NOMO-1 treated with DMSO at 0.1 percent for 48 hours (cell line): ENCODE measurements around the gene CSH1.
A peak's percentile ranks its signal among the peaks of the same experiment; 100 is the strongest.
"Not testable (repeated sequence)": the region's sequence is repeated elsewhere in the genome, so short reads cannot be mapped to it uniquely, and the experiment has no call there.

Source experiments
- DNase-seq: peaks from one replicate; lab custom pipeline; 2025; ENCODE audit not compliant: unreplicated experiment; lab: John Stamatoyannopoulos, UW

The CSH1 gene

DNA sequence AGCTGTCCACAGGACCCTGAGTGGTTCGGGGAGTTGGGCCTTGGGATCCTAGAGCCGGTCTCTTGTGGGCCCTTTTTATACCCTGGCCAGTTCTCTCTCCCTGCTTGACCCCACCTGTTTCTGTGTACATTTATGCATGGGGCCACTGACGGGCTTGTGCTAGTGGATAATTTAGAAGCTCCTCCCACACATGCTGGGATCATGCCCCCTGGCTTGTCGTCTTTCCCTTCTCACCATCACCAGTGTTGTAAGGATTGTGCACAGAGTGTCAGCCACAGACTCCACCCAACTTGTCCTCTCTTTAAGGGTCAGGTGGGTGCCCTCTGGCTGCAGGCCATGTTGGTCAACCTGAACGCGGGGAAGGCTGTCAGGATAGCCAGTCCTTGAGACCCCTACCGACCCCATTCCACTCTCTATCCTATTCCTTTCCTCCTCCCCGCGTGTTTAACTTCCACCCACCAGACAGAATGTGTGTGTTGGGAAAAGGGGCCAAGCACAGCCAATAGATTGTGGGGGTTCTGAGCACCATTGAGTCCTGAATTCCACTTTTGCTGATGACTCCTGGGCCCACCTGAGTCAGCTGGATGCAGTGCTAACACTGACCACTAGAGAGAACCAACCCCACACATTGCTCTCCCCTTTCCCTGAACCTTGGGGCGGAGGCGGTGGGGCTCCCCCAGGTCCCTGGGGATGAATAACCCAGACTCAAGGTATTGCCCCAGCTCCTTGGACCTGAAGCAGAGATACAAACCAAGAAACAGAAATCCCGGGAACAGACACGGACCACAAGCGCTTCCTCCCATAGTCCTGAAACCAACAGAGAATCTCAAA, at the start of gene CSH1:
Gene CSH1 (minus strand): TSS at position 51 of the 831 bp plus-strand sequence. CDS start 63 bp downstream, outside the sequence.
- DNase-seq: not testable (repeated sequence)

DNA sequence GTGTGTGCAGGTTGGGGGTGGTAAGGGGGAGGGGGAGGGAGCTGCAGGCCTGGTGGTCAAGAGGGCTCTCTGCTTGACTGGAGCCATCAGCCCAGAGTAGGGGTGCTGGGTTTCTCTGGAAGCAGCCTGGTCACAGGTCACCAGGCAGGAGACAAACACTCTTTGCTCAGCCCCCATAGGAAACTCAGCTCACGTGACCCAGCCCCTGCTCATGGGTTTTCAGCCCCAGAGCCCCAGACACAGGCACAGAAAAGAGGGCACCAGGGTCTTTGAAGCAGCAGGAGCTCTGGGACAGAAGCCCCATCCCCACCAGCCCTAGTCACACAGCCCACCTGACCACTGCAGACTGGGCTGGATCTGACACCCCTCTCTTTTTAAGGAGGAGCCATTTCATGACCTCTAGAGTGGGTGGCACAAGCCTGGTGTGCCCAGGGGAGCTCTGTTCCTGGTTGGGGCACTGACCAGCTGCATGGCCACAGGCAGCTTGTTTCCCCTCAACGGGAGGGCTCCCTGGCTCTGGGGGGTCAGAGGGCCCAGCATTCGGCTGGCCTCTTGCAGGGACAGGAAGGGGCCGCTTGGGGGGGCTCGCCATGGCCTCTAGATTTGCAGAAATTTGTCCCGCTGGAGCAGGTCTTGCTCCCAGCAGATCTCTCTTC, 49.5 kb upstream of the CSH1 start:
- DNase-seq: no peak

DNA sequence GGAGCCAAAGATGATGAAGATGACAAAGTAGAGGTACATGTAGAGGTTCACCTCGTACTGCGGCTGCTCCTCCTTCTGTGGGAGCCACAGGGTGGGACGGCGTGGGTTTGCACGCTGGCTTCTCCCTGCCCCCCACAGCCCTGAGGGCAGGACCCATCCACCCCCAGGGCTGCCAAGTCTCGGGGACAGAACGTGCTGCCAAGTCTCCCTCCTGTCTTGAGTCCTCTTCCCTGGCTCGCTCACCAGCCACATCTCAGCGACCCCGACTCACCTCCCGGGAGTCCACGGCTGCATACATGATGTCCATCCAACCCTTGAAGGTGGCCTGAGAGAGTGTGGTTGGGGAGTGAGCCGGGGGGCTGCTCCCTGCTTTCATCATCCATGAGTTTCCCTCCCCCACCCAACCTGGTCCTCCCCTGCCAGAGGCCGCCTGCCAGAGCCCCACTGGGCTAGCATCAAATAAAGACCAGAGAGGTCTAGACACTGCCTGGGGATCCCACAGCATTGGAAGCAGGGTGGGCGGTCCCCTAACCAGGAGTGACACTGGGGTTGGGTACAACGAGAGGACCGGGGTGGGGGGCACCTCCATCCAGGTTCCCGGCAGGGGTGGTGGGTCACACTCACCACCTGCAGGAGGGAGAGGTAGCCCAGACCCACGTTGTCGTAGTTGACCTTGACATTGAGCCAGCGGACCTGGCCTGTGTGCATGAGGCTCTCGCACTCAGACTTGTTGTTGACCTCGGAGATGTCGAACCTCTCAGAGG, 48.5 kb upstream of the CSH1 start:
- DNase-seq: no peak

DNA sequence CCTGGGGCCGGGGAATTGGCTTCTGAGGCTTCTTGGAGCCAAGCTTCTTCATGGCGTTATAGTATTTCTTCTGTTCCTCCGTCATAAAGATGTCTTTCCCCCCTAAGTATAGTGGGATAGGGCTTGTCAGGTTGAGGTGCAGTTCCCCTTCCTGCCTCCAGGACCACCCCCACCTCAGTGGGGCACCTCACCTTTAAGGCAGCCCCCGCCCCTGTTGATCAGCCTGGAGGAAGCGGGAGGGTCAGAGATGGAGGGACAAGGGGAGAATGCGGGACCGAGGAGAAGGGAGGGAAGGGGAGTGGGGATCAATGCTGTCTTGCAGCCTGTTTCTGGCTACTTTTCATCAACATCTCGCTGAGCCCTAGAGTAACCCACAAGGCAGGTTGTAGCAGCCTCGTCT, 47.4 kb upstream of the CSH1 start:
- DNase-seq: no peak

DNA sequence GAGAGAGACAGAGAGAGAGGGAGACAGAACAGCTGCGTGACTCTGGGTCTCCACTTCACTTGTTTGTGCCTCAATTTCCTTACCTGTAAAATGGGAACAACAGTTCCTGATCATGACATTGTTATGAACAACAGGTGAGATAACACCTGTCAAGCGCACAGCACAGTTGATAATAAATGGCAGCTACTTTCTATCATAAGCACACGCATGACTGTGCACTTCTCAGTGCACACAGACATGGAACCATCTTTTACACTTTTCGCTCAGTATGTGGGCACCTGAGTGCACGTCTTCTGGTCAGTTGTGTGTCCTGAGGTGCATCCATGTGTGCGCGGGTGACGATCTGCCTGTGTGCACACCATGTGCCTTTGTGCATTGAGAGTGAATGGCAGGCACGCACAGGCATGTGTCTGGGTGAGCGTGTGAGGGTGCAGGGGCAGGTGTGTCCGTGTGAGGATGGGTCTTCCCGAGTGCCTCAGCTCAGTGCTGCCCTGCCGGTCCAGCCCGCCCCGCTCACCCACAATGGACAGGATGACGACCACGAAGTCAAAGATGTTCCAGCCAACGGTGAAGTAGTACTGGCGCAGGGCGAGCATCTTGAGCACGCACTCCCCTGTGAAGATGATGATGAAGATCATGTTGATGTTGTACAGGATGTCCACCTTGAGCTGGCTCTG, 46.1 kb upstream of the CSH1 start:
- DNase-seq: no peak

DNA sequence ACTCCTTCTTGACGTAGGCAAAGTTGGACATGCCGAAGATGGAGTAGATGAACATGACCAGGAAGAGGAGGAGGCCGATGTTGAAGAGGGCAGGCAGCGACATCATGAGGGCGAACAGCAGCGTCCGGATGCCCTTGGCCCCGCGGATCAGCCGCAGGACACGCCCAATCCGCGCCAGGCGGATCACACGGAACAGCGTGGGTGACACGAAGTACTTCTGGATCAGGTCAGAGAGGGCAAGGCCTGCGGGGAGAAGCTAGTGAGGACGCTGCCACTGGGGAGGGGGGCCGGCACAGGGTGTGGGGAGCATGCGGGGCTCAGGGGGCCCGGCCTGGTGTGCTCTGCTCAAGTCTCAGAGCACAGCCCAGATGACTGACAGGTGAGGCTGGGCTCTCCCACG, 45.4 kb upstream of the CSH1 start:
- no peak for DNase-seq

DNA sequence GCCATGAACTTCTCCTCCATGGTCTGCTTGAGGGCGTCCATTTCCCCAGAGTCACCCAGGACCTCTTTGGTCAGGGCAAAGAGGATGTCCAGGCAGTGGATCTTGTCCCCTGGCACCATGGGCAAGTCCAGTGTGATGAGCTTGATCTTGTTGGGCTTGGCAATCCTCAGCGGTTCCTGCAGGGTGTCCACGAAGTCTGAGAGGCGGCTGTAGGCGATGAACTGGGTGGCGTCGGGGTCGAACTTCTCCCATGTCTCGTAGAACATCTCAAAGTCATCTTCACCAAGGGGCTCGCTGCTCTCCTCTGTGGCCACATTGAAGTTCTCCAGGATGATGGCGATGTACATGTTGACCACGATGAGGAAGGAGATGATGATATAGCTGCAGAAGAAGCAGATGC, 44.8 kb upstream of the CSH1 start:
- DNase-seq: no peak

DNA sequence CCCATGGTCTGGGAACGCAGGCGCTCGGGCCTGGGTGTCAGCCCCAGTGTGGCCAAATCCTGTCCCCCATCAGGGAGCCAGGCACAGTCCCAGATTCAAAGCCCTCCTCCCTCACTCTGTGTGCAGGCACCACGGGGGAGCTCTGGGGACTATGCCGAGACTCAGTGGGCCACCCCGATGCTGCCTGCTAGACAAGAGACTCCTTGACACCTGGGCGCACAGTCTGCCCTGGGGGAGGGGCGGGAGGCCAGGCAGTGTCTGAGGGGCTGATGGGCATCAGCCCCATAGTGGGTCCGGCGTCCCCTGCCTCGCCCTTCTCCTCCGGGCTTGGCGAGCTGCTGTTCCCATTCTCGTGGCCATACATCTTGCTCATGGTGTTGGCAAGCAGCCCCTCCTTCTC, 44.2 kb upstream of the CSH1 start:
- no peak for DNase-seq

DNA sequence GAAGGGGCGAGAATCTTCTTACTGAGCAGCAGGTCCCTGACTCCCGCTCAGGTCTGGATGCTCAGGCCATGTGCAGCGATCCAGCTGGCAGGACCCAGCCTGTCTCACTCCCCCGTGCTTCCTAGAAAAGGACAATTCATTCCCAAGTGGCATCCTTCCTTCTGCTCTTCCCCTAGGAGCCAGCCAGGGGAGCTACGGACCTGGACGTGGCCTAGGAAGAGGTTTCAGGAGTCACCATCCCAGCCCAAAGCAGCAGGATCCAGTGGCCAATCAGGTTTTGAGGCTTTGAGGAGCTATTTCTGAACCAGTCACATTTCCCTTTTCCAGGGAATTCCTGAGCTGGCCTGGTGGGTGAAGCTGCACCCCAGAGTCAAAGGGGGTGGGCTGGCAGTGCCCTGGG, 43.5 kb upstream of the CSH1 start:
- DNase-seq: no peak

DNA sequence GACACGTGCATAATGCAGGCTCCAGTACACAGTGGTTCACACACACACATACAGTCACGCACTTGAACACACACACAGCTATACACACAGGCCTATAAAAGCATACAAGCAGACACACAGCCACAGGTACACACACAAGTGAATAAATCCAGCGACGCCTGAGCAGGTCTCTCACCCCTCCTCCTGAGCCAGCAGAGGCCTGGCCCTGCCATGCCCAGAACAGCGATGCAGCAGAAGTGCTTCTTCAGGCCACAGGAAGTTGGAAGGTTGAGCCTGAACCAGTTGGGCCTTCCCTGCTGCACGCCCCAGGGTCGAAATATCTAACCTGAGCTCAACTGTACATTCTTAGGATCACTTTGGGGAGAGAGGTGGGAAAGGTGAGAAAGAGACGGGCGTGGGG, 43.0 kb upstream of the CSH1 start:
- DNase-seq: no peak

DNA sequence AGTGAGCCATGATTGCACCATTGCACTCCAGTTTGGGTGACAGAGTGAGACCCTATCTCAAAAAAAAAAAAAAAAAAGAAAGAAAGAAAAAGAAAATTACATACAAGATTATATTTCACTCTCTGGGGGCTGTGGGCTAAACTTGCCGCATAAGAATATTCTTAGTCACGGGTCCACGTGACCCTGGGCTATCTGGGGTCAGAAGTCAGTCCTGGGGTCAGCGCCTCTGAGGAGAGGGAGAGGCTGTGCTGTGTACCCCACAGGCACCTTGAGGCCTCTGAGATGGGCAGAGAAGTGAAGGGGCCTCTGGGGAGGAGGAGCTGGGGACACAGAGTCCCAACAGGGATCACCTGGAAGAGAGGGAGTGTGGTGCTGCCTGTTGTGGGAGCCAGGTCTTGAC, 41.5 kb upstream of the CSH1 start:
- no peak for DNase-seq

DNA sequence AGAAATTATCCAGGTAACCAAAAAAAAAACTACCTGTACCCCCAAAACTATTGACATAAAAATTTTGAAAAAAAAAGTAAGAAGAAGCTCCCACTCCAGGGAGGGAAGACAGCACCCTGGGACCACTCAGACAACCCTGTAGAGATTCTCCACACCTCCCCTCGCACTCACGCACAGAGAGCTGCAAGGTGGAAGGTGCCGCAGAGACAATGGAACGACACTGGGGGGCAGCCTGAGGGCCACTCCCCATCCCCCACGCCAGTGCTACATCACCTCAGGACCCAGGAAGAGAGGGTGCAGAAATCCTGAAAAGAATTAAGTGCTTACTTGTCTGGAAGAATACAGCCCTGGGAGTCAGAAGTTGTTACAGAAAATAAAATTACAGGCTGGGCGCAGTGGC, 40.9 kb upstream of the CSH1 start:
- no peak for DNase-seq

DNA sequence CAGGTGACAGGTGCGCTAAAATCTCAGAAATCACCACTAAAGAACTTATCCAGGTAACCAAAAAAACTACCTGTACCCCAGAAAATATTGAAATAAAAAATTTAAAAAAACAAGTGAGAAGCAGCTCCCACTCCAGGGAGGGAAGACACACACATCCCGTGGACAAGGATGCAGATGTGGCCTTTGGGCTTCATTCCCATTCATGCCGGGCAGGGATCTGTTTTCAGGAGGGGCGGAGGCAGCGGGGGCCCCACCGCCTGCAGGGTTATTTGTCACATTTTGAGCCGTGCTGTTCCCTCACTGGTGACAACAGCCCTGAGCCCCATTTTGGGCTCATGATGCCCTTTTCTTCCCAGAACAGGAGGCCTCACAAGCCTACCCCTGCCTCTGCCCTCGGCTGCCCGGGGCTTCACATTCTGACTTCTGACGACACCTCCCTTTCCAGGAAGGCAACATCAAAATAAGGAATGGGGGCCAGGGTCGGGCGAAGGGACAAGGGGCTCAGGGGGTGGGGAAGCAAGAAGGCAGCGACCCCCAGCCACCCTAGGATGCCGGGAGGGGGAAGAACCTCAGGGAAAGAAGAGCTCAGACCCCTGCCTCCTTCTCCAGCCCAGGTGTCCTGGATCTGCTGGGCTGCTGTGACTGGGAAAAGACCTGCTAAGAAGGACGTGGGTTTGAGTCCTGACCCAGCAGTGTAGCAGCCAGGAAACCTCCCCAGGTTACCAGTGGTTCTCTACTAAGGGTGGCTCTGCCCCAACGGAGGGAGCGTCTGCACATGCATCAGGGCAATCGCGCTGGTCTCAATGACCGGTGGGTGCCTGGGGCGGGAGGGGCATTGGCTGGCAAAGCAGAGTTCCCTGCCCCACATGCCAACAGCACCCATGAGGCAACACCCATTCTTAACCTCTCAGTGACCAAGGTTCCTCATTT, 38.1 kb upstream of the CSH1 start:
- DNase-seq: no peak

DNA sequence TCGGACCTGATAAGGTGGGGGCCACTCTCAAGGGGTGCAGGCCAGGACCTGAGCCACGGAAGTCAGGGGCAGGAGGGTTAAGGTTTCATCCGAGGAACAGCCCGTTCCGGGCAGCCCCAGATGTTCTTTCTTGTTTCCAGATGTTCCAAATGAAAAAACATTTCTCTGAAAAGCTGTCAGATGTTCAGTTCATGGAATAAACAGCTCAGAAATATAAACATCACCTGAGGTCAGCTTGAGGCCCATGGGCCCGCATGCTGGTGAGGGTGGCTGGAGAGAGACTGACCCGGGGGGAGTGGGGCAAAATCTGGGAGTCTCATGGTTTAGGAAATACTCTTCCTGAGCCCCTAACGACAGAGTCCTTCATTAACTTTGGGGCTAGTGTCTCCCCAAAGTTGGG, 37.2 kb upstream of the CSH1 start:
- DNase-seq: no peak

DNA sequence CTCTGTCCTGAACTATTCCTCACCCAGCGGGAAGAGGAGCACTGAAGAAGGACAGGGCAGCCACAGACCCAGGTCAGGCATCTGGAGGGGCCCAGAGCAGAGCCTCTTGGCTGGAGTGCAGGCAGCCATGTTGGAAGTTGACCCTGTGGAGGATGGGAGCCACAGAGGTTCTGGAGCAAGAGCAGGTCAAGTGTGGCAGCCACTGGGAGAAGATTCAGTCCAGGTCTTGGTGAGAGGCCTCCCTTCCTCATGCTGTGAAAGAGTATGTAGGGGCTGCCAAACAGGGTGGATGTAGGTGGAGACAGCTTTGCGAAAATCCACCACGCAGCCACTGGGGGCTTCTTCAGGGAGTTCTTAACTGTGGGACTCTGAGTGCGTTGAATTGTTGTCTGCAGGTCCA, 36.3 kb upstream of the CSH1 start:
- DNase-seq: no peak

DNA sequence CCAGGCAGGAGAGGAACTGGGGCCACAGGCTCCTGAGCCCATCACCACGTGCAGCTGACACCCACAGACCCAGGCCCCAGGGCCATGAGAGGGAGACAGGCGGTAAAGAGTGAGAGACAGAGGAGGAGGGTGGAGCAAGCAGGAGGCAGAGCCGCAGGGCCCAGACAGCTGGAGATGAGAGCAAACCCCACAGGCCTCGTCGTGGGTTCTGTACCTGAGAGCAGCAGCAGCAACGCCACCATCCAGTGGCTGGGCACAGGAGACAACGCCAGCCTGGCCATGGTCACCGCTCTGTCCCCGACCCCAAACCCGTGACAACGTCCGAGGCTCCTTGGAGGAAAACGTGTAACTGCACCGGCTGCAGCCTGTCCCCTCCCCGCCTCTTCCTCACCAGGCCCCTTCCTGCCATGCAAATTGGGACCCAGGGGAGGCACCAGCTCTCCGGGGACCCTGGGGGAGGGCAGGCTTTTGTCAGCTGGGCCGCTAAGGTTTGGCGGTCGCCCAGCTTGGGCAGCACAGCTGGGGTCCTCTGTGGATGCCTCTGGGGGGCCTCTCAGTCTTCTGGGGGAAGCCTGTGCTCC, 35.7 kb upstream of the CSH1 start, which contains the start of gene CD79B:
Gene CD79B (minus strand): TSS at position 351 of the 581 bp plus-strand sequence. CDS start 70 bp downstream, at position 281.
- DNase-seq: no peak

DNA sequence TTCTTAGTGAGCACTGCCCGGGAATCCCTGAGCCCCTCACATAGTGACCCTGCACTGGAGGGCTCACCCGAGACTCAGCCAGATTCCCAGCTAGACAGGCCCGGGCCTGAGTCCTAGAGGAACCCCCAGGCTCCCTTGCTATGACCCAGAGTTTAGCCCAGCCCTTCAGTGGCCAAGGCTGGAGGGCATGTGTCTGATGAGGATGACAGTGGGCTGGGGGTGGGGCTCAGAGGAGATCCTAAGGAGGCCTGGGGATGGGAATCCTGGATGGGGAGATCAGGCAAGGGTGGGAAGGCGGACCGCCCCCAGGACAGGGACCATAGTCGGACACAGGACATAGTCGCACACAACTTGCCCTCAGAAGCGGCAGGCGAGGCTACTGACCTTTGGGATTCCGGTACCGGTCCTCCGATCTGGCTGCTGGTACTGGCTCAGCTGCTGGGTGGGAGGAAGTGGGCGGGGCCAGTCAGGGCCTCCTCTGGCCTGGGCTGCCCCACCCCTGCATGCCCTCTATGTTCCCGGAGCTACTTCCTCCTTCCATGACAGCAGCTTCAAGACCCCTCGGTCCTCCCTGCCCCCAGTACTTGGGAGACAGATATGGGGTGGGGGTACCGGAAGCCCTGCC, 34.7 kb upstream of the CSH1 start:
- peak; percentile 71 for DNase-seq

DNA sequence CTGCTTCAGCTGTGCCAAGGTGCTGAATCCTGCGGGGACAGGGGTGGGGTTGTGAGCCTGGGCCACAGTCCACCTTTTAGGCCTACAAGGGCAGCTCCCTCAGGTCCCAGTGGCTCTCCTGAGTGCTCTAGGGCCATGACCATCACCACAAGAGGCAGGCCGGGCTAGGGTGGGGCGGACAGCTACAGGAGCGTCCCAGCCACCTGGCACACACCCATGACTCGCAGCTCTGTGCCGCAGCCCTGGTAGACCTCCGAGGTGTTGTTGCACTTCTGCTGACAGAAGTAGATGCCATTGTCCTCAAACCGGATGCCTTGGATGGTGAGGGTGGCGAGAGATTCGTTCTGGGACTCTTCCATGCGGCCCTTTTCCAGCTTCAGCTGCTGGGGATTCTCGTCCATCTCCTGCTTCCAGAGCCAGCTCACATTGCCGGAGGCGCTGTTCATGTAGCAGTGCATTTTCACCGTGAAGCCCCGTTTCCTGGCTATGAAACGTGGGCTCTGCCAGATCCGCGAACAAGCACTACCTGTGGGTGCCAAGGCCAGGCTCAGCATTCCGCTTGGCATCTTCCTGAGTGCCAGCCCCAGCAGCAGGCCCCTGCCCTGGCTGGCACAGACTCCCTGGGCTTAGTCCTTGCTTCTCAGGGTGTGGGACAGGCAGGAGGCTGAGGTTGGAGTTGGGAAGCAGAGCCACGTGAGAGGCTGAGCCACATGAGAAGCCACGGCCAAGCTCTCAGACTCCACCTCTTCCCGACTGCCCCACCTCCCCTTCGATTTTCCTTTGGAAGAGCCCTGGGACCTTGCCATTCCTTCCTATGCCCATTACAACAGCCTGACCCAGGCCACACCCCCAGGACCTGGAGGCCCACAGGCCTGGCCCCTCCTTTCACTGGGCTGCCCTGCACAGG, 33.7 kb upstream of the CSH1 start:
- DNase-seq: no peak
